Fibroblast of the aortic adventitia (primary cell): ENCODE results near the gene RAB11FIP5. TPM values are rescaled to one million over a fixed set of nuclear protein-coding genes. Genes with fewer than 3 reads are reported as not detected.

Source experiments
- DNase-seq: peaks from one replicate; pipeline ENCODE4 v3.0.0-alpha.2; 2010; ENCODE audit warnings: low read depth
- H3K4me3 ChIP-seq: 2 replicates; pipeline ENCODE4 v1.5.1; 2011; ENCODE audit warnings: low read depth, mild to moderate bottlenecking, control low read depth, low read length, moderate library complexity
- total RNA-seq: library from RNA; depleted of rRNA; stranded (reverse); fragments of >200 nt; gene quantifications from 2 replicates; pipeline ENCODE4 v1.2.3, GENCODE V29; 2012; ENCODE audit warnings: low replicate concordance
- TF ChIP-seq, protein P1 (sequence below): IDR thresholded peaks from 2 replicates; pipeline ENCODE4 v1.5.1; 2011; ENCODE audit warnings: mild to moderate bottlenecking, low read length, control low read depth, inconsistent platforms; ENCODE audit not compliant: insufficient read depth

RAB11FIP5 gene
- total RNA-seq, 1 donor: 48.5 TPM

DNA sequence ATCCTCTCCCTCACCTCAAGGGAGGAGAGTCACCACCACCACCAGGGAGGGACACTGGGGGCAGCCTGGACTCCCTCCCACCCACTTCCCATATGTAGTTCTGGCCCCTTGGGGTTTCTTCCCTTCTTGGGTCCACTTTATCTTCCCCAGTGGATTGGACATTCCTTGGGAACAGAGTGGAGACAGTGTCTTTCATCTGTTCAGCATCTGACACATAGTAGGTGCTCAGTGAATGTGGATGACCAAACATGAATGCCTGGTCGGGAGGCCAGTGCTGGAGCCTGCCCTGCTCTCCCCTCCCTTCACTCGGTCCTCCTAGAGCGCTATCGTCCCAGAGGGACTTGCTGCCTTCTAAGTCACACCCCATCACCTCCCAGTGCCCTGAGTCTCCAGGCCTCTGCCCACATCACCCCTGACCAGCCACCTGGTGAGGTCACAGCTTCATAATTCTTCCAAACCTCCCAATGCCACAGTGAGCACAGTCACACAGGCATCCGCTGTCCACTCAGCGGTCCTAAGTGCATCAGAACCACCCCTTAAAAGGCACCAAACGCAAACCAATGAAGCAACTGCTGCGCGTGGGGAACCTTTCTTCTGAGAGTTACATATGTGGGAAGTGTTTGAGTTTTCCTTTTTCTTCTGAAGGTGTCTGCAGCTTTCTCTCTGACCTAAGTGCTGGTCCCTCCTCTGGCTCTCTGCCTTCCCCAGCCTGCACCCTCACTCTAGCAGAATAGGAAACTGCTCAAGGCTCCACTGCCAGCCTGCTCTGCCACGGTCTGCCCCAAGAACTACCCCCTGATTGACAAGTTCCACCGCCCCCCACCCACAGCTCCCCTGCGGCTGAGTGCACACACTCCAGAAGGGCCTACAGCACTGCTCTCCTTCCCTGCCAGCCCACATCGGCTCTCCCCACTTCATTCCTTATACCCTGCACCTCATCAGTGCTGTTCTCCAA, 34.0 kb downstream of the RAB11FIP5 start:
- no peak overlapping the region for H3K4me3 ChIP-seq
- no peak for DNase-seq
- TF ChIP-seq, protein P1, sequence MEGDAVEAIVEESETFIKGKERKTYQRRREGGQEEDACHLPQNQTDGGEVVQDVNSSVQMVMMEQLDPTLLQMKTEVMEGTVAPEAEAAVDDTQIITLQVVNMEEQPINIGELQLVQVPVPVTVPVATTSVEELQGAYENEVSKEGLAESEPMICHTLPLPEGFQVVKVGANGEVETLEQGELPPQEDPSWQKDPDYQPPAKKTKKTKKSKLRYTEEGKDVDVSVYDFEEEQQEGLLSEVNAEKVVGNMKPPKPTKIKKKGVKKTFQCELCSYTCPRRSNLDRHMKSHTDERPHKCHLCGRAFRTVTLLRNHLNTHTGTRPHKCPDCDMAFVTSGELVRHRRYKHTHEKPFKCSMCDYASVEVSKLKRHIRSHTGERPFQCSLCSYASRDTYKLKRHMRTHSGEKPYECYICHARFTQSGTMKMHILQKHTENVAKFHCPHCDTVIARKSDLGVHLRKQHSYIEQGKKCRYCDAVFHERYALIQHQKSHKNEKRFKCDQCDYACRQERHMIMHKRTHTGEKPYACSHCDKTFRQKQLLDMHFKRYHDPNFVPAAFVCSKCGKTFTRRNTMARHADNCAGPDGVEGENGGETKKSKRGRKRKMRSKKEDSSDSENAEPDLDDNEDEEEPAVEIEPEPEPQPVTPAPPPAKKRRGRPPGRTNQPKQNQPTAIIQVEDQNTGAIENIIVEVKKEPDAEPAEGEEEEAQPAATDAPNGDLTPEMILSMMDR: no peak

DNA sequence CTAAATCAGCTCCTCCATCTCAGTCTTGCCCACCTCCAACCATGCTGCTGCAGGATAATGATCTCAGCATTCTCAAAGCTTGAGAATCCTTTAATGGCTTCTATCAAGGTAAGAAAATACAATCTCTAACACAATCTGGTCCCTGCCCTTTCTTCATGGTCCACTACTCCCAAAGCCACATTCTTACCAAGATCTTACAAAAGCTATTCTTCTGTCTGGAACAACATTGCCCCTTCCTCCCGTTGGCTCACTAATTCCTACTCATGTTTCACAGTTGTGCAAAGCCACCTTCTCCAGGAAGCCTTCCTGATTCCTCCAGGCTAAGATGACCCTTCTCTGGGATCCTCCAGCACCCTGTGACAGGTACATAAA, 35.3 kb downstream of the RAB11FIP5 start:
- no peak for DNase-seq
- TF ChIP-seq, protein P1: no peak
- no peak overlapping the region for H3K4me3 ChIP-seq

DNA sequence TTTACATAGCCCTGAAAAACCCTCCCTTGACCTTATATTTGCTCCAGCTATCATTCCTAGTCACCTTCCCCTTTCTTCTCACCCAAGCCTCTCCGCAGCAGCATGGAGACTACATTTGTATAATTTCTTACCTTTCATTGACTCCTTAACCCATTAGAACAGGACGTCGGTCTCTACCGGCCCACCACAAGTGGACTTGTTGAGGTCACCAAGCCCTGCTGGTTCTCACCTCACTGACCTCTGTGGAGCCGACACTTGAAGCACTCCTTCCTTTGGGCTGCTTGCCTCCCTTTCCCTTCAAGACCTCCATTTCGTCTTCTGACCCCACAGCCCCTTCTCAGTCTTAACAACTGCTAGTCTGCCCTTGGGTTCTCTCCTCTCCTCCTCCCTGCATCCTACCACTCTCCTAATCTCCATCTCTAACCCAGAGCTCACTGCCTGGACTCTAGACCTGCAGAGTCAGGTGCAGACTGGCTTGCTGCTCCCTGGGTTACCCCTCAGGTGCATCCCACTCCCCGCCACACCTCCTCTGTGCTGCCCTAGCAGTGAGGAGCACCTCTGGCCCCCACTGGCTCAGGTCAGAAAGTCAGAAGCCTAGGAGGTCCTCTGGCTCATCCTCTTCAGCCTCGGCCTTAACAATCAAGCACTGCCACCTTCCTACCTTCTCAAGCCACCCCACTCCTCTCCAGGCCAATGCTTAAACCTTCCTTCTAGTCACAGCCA, 35.9 kb downstream of the RAB11FIP5 start:
- no peak overlapping the region for H3K4me3 ChIP-seq
- TF ChIP-seq, protein P1: no peak
- DNase-seq: no peak

DNA sequence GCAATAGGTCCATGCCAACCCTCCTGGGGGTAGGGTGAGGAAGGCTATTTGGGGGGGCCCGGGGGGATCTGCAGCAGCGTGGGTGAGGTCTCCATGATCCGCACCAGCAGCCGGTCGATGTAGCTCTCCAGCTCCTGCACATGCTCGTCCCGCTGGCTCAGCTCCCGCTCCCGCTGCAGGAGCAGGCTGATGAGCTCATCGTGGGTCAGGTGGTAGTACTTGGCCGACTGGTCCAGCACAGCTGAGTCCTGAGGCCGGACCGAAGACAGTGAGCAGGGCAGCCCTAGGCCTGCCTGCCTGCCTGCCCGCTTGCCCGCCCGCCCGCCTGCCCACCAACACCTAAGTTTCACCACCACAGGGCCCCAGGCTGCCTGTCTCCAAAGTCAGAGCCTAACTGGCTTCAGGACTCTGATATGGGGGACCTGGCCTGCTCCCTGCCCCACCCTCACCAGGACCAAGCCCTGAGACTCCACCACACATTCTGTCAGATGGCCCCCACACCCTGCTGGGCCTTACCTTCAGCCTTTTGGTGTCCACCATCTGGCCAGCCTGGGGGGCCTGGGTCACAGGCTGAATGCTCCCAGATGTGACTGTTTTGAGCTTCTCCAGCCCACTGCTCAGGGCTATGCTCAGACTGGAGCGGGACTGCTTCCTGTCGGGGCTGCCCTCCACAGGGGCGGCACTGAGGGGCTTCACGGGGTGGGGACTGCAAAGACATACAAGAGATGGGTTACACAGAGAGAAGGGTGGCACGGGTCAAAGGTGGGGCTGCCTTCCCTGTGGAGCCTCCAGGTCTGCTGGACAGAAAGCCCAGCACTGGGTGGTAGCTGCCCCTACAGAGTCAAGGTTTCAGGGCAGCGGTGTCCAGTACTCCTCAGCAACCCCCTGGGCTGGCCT, 37.0 kb downstream of the RAB11FIP5 start:
- no peak overlapping the region for H3K4me3 ChIP-seq
- TF ChIP-seq, protein P1: no peak
- DNase-seq: peak; percentile 76

DNA sequence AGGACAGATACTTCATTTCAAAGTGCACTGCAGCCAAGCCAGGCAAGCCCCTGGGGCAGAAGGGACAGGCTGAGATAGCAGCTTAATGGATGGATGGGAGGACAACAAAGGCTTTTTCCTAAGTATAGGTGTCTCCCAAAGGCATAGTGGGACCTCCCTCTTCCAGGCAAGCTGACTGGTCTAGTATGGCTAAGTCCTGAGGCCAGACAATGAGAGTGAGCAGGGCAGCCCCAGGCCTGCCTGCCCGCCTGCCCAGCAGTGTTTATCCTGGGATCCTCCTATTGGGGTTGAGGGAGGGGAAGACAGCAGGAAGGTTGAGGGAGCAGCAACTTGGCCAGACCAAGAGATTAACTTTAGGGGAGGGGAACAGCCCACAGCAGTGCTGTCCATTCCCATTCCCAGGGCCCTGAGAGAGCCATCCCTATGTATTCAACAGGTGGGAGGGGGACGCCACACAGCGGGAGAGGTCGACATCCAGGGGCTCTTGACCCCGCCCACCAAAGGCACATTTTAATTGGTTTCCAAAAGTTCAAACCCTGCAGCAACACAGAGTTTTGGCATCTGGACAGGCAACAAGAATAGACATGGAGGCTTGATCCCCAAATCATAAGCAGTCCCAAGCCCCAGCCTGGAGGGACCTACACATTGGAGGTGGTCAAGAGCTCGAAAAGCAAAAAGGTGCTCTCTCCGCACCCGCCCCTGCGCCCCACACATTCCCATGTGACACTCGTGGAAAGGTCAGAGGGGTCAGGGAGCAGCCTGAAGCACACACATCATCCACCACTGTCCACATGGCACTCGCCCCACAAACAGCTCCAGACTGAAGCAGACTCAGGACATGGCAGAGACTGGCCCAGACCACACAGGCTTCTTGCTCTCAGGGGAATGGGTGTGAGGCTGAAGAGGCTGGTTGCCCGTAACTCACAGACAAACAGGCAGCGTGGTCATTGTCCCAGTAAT, 38.4 kb downstream of the RAB11FIP5 start:
- no peak for DNase-seq
- no peak overlapping the region for H3K4me3 ChIP-seq

More for the DNA sequence above, 38.4 kb downstream of the RAB11FIP5 start:
- TF ChIP-seq, protein P1: no peak
